ENCODE data around the gene COPG2. TPM values are rescaled to one million over a fixed set of nuclear protein-coding genes. Genes with fewer than 3 reads are reported as not detected.
"Not testable (repeated sequence)": the region's sequence is repeated elsewhere in the genome, so short reads cannot be mapped to it uniquely, and the experiment has no call there.

Gene COPG2
- total RNA-seq, 1 donor from 2014 or later = 27.8 TPM

DNA sequence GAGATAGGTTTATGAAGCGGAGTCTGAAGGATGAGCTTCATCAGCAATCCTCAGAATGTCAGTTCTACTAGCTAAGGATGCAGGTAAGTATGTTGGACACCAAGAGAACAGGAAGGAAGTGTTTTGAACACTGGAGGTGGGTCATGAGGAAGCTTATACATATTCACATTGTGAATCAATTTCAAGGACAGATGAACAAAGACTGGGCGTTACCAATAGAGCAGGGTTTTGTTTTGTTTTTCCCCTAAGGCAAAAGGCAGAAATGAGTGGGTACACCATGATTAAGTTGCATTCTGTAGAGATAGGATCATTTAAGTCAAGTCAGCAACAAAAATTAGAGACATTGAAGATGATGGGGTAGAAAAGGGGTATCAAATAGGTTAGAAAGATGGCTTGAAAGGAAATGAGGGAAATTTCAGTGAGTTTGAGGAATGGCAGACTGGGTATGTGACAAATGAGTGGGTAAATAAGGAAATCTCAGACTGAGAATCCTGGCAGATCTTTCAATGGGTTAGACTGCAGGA is 125.0 kb downstream of the COPG2 start:
- TF ChIP-seq, protein P1, sequence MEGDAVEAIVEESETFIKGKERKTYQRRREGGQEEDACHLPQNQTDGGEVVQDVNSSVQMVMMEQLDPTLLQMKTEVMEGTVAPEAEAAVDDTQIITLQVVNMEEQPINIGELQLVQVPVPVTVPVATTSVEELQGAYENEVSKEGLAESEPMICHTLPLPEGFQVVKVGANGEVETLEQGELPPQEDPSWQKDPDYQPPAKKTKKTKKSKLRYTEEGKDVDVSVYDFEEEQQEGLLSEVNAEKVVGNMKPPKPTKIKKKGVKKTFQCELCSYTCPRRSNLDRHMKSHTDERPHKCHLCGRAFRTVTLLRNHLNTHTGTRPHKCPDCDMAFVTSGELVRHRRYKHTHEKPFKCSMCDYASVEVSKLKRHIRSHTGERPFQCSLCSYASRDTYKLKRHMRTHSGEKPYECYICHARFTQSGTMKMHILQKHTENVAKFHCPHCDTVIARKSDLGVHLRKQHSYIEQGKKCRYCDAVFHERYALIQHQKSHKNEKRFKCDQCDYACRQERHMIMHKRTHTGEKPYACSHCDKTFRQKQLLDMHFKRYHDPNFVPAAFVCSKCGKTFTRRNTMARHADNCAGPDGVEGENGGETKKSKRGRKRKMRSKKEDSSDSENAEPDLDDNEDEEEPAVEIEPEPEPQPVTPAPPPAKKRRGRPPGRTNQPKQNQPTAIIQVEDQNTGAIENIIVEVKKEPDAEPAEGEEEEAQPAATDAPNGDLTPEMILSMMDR (conservative IDR thresholded peaks at IDR 0.05; ENCODE audit: low read depth, low read length) = no peak
- no peak overlapping the region for H3K4me3 ChIP-seq (ENCODE audit: low read depth, low read length)
- DNase-seq (ENCODE audit: low read depth) = no peak

DNA sequence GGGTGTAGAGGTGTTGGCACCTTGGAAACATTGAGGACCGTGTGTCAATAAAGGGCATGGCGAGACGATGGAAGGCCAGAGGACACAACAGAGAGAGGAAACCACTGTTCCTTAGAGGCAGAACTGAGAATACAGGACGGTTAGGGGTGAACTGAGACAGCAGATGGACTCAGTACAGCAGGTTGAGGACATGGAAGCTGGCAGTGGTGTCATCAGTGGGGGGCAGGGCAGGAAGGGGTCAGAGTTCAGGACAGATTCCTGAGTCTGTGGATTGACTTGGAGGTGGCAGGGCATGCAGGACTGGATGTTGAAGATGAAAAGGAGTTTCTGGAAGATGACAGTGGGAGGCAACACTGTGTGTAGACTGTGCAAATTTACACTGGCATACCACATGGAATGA is 126.3 kb downstream of the COPG2 start:
- not testable (repeated sequence) for H3K4me3 ChIP-seq (ENCODE audit: low read depth, low read length)

DNA sequence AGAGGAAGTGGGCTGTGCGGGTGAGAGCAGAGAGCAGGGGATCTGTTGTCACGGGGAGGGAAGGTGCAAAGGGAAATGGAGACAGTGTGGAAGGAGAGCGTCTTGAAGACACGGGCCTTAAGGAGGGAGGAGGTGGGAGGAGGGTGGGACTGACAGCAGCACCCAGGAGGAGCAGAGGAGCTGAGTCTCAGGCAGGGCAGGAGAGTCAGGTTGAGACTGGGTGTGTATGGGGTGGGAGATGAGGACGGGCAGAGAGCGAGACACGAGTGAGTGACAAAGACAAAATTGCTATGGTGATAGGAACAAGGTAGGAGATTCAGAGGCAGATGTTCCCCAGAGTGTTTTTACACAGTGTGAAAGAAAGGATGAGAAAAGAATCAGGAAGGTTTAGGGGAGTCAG is 127.3 kb downstream of the COPG2 start:
- DNase-seq (ENCODE audit: low read depth); H3K4me3 ChIP-seq (ENCODE audit: low read depth, low read length): not testable (repeated sequence)

More for the DNA sequence above, 126.3 kb downstream of the COPG2 start:
- not testable (repeated sequence) for DNase-seq (ENCODE audit: low read depth)

DNA sequence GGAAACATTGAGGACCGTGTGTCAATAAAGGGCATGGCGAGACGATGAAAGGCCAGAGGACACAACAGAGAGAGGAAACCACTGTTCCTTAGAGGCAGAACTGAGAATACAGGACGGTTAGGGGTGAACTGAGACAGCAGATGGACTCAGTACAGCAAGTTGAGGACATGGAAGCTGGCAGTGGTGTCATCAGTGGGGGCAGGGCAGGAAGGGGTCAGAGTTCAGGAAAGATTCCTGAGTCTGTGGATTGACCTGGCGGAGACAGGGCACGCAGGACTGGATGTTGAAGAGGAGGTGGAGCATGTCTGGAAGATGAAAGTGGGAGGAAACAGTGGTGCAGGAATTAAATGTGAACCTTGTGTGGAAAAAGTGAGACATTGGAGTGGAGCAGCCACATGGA is 130.7 kb downstream of the COPG2 start:
- DNase-seq (ENCODE audit: low read depth); H3K4me3 ChIP-seq (ENCODE audit: low read depth, low read length): not testable (repeated sequence)

DNA sequence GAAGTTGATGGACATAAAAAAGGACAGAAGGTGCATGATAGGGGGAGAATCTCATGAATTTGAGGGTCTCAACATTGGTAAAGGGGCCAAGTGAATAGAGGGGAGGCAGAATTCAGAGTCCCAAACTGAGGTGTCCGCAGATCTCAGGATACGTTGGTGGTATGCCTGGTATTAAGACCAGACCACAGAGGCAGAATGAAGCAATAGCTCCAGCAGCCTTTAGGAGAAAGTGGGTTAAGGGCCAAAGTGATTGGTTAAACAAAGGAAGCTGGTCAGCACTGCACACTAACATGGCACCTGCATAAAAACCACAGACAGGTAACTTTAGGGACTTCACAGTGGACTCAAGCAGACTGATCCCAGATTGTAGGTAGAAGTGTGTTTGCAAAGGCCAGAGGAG is 139.1 kb downstream of the COPG2 start:
- DNase-seq (ENCODE audit: low read depth) = no peak
- H3K4me3 ChIP-seq (ENCODE audit: low read depth, low read length) = no peak overlapping the region
- TF ChIP-seq, protein P1 (conservative IDR thresholded peaks at IDR 0.05; ENCODE audit: low read depth, low read length) = no peak

DNA sequence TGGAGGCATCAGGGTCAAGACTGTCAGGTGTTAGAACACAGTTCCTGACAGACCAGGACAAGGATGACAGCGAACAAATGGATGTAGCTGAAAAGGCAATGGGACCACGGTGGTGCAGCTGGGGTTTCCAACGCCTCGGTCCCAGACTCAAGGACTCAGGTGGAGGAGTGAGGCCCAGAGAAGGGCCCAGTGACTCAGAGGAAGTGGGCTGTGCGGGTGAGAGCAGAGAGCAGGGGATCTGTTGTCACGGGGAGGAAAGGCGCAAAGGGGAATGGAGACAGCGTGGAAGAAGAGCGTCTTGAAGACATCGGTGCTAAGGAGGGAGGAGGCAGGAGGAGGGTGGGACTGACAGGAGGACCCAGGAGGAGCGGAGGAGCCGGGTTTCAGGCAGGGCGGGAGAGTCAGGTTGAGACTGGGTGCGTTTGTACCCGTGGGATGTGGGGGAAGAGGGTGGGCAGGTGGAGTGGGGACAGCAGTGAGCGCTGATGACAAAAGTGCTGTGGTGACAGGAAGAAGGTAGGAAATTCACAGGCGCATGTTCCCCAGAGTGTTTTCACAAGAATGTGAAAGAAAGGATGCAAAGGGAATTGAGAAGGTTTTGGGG is 140.7 kb downstream of the COPG2 start:
- not testable (repeated sequence) for H3K4me3 ChIP-seq (ENCODE audit: low read depth, low read length); DNase-seq (ENCODE audit: low read depth)

DNA sequence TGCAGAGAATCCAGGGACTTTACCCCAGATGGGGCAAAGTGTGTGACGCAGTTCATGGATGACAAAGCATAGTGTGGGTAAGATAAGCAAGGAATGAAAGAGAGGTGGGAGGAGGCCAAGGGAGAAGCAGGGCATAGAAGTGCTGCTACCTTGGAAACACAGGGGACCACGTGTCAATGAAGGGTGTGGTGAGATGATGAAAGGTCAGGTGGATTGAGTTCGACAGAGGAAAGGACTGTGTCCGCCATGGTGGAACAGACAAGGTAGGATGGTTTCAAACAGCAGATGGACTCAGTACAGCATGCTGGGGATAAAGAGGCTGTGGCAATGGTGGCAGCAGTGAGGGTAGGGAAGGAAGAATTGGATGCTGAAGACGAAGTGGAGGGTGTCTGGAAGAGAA is 143.9 kb downstream of the COPG2 start:
- no peak for DNase-seq (ENCODE audit: low read depth)
- no peak overlapping the region for H3K4me3 ChIP-seq (ENCODE audit: low read depth, low read length)
- TF ChIP-seq, protein P1 (conservative IDR thresholded peaks at IDR 0.05; ENCODE audit: low read depth, low read length) = no peak

DNA sequence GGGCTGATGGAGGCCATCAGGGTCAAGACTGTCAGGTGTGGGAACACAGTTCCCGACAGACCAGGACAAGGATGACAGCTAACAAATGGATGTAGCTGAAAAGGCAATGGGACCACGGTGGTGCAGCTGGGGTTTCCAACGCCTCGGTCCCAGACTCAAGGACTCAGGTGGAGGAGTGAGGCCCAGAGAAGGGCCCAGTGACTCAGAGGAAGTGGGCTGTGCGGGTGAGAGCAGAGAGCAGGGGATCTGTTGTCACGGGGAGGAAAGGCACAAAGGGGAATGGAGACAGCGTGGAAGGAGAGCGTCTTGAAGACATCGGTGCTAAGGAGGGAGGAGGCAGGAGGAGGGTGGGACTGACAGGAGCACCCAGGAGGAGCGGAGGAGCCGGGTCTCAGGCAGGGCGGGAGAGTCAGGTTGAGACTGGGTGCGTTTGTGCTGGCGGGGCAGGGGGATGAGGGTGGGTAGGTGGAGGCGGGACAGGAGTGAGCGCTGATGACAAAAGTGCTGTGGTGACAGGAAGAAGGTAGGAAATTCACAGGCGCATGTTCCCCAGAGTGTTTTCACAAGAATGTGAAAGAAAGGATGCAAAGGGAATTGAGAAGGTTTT is 144.9 kb downstream of the COPG2 start:
- not testable (repeated sequence) for H3K4me3 ChIP-seq (ENCODE audit: low read depth, low read length); DNase-seq (ENCODE audit: low read depth)

DNA sequence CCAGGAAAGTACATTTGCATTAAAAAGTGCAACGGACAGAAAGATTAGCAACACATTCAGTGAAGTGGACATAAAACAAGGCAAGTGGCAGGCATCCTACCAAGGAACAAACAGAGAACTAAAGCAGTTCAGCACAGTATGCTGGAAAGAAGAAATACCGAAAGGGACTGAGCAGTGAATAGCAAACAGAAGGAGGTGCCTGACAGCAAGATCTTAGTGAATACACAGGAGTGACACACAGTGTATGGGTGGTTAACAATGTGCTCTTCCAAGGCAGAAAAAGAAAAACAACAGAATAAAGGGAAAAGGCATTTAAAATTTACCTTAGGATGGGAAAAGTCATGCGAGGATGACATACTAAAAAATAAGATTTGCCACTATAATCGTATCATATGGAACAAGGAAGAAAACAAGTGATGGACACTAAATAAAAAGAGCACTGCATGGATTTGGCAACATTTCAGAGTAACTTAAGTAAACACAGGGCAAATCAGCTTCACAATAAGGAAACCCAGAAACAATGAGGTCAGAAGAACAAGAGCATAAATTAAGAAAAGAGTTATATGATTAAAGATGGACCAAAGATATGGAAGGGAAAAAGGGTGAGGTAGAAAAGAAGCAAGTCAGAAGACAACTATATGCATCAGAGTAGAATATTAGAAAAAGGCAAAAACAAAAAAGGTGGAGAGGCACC is 147.1 kb downstream of the COPG2 start:
- no peak overlapping the region for H3K4me3 ChIP-seq (ENCODE audit: low read depth, low read length)
- no peak for DNase-seq (ENCODE audit: low read depth)
- TF ChIP-seq, protein P1 (conservative IDR thresholded peaks at IDR 0.05; ENCODE audit: low read depth, low read length) = no peak

Measured in epithelial cell of proximal tubule (primary cell).